HG03469 (cell line): ENCODE data around the gene TAF13.
A peak's percentile ranks its signal among the peaks of the same experiment; 100 is the strongest.
"Not testable (repeated sequence)": the region's sequence is repeated elsewhere in the genome, so short reads cannot be mapped to it uniquely, and the experiment has no call there.

Experiments
- ATAC-seq: cut with Tn5 transposase; IDR thresholded peaks from one replicate; pipeline ENCODE4 v1.9.1; 2021; ENCODE audit warnings: mild to moderate bottlenecking, moderate library complexity, moderate number of reproducible peaks; ENCODE audit not compliant: unreplicated experiment

TAF13 gene

DNA sequence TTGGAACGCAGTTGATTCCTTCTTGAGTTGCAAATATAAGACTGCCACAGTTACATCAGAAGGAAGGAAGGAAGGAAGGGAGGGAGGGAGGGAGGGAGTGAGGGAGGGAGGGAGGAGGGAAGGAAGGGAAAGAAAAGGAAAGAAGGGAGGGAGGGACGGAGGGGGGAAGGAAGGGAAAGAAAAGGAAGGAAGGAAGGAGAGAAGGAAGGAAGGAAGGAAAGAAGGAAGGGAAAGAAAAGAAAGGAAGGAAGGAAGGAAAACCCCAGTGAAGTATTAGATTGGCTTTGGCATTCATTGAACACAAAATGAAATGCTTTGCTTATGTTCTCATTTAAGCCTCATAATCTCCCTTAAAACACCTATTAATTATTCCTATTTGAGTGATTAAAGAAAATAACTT lies 27.5 kb downstream of the TAF13 start:
- ATAC-seq: no peak

DNA sequence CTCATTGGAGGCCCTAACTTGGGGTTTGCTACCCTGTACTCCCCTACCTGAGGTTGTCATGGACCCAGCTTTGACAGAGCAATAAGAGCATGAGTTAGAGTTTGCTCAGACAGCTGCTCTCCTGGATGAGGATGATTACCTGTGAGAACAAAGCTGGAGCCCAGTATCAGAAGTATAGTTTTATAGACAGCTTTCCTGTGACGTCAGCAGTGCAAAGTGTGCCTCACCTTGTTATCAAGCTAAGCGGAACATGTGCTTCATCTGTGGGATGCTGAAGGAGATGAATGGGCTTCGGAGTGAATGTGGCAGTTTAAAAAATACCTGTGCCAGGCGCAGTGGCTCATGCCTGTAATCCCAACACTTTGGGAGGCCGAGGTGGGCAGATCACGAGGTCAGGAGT lies 28.5 kb downstream of the TAF13 start:
- ATAC-seq: no peak

DNA sequence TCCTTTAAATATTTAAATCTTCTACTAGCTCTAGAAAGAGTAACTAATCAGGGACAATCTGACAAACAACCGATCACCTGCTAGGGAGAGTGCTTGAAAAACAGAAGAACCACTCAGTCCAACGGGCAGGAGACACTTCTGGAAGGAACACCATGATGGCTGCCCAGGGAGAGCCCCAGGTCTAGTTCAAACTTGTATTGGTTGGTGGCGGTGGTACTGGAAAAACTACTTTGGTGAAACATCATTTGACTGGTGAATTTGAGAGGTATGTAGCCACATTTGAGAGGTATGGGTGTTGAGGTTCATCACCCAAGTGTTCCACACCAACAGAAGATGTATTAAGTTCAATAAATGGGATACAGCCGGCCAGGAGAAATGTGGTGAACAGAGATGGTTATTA lies 29.1 kb downstream of the TAF13 start:
- no peak for ATAC-seq

DNA sequence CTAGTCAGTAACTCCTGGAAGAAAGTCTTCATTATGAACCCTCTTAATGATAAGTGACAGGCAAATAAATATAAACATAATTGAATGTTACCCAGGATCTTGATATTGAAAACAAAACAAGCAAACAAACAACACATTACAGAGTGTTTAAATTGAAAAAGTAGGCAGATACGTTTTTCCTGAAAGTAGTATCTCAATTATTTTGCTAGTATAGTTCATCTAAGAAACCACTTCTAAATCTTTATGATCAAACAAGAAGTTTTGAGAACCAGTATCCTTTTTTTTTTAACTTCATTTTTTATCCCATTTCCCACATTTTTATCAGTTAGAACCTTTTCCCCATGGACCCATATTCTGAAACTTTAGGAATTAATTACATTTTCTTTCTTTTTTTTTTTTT lies 30.2 kb downstream of the TAF13 start:
- ATAC-seq: no peak

GRCh38 chr1:109041621-109042468 lies 34.0 kb downstream of the TAF13 start, which contains the start of gene WDR47:
TSS of gene WDR47 (minus strand) at chr1:109042102. CDS start at chr1:109023512, 18,590 bp downstream.
- ATAC-seq: peak; percentile 89

DNA sequence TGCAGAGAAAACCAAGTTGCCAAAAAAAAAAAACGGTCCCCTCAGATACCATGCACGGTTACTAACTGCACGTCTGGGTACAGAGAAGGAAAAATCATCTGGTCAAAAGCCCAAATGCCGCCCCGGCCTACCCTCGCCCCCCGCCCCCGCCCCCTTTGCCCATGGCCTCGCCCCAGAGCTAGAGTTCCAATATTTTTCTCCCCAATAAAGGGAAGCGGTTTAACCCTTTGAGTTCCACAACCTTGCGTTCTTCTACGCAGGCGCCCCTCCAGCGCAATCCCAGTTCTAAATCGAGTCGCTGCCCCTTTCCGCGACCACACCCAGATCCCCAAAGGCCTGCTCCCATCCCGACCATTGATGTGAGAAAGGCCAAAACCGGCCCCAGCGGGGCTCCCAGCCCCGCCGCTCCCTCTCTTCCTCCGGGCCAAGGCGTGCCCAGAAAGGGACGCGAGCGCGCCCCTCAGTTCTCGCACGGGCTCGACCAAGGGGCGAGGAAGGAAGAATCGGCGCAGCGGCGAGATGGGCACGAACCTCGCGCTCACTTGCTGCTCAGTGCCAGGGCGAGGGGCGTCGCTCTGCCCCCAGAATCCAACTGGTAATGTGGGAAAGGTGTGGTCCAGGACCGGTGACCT lies 34.7 kb downstream of the TAF13 start:
- no peak for ATAC-seq

DNA sequence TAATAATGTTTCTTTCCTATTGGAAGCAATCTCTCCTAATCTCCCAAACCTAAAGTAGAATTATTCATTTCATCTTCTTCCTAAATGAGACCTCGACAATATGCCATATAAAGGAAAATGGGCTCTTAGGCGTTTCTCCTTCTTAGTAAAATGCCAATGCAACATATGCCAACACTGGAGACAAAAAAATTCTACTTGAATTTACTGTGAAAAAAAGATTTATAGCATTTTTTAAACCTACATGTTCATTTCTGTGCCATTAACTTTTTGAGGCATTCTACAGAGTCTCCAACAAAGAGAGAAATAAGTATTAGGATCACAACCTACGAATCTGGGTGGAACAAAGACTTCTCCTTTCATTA lies 35.2 kb downstream of the TAF13 start:
- ATAC-seq: no peak

DNA sequence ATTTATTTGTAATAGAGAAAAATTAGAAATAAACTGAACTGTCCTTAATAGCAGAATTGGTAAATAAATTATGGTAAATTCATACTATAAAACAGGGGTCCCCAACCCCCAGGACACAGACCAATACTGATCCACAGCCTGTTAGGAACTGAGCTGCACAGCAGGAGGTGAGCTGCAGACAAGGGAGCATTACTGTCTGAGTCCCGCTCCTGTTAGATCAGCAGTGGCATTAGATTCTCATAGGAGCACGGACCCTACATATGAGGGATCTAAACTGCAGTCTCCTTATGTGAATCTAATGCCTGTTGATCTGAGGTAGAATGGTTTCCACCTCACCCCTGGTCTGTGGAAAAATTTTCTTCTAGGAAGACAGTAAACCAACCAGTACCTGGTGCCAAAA lies 41.4 kb downstream of the TAF13 start:
- ATAC-seq: no peak

- ATAC-seq: not testable (repeated sequence)
These were observed 46.3 kb downstream of the TAF13 start for GRCh38 chr1:109029493-109029892.

GRCh38 chr1:109027841-109028240 lies 48.0 kb downstream of the TAF13 start:
- ATAC-seq: no peak

- ATAC-seq: no peak
These were observed 50.1 kb downstream of the TAF13 start for GRCh38 chr1:109025694-109026093.

DNA sequence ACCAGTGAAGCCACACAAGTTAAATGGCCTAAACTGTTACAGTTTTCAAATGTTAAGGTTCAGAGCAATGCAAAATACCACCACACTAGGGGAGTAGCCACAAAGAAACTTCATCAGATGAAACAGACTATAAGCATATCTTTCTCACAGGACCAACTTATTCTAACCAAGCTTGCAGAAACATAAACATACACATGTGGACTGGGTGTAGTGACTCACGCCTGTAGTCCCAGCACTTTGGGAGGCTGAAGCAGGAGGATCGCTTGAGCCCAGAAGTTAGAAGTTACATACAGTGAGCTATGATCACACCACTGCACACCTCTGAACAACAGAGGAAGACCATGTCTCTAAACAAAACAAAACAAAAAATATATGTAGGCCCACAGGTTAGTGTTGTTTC lies 51.2 kb downstream of the TAF13 start:
- ATAC-seq: no peak

GRCh38 chr1:109020693-109021257 lies 55.0 kb downstream of the TAF13 start:
- no peak for ATAC-seq

DNA sequence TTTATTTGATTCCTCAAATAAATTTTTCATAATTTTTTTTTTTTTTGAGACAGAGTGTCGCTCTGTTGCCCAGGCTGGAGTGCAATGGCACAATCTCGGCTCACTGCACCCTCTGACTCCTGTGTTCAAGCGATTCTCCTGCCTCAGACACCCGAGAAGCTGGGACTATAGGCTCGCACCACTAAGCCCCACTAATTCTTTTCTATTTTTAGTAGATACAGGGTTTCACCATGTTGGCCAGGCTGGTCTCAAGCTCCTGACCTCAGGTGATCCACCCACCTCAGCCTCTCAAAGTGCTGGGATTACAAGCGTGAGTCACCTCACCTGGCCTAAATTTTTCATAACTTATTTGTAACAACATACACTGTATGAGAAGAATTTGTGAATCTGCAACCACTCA lies 58.1 kb downstream of the TAF13 start:
- not testable (repeated sequence) for ATAC-seq

DNA sequence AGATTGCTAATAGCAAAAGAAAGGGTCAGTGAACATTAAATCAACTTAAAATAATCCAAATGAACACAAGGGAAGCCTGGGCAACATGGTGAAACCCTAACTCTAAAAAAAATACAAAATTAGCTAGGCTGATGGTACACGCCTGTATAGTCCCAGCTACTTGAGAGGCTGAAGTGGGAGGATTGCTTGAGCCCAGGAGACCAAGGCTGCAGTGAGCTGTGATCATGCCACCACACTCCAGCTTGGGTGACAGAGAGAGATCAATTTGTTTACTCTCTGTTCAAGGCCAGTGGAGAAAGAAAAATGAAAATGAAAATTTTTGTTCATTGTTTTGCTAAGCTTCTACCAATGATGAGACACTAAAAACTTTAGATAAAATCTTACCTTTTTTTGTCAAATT lies 58.7 kb downstream of the TAF13 start:
- no peak for ATAC-seq
